Cortex of kidney (tissue), 1 donor: Measurements from ENCODE around the gene MS4A6E.
"Not testable (repeated sequence)": the region's sequence is repeated elsewhere in the genome, so short reads cannot be mapped to it uniquely, and the experiment has no call there.

Source experiments
- DNase-seq: peaks from one replicate; lab custom pipeline; 2025; lab: John Stamatoyannopoulos, UW

Gene MS4A6E

GRCh38 chr11:60326955-60327354 is at the start of gene MS4A6E:
Gene MS4A6E (plus strand): TSS chr11:60327255. CDS start chr11:60334896, 7,641 bp downstream.
- DNase-seq: no peak

GRCh38 chr11:60280412-60280811 is 46.6 kb upstream of the MS4A6E start, which contains the start of gene MS4A4A:
Gene MS4A4A (plus strand): TSS chr11:60280666. CDS start chr11:60280676, 10 bp downstream.
- no peak for DNase-seq

- no peak for DNase-seq
Measured at GRCh38 chr11:60281485-60281884, 45.6 kb upstream of the MS4A6E start.

- no peak for DNase-seq
Measured at GRCh38 chr11:60282286-60282685, 44.8 kb upstream of the MS4A6E start.

GRCh38 chr11:60285411-60286126 is 41.5 kb upstream of the MS4A6E start:
- not testable (repeated sequence) for DNase-seq

- DNase-seq: no peak
Measured at GRCh38 chr11:60288531-60288930, 38.5 kb upstream of the MS4A6E start.

- no peak for DNase-seq
Measured at GRCh38 chr11:60292145-60292544, 34.9 kb upstream of the MS4A6E start.

- DNase-seq: no peak
Measured at GRCh38 chr11:60301178-60301577, 25.9 kb upstream of the MS4A6E start.

- not testable (repeated sequence) for DNase-seq
Measured at GRCh38 chr11:60301884-60302283, 25.2 kb upstream of the MS4A6E start.

GRCh38 chr11:60303661-60304060 is 23.4 kb upstream of the MS4A6E start:
- DNase-seq: no peak

GRCh38 chr11:60305906-60306619 is 21.0 kb upstream of the MS4A6E start:
- DNase-seq: no peak

GRCh38 chr11:60307507-60308195 is 19.4 kb upstream of the MS4A6E start:
- no peak for DNase-seq

- no peak for DNase-seq
Measured at GRCh38 chr11:60310407-60310998, 16.6 kb upstream of the MS4A6E start.

GRCh38 chr11:60314635-60315321 is 12.3 kb upstream of the MS4A6E start:
- no peak for DNase-seq

GRCh38 chr11:60315871-60316270 is 11.2 kb upstream of the MS4A6E start:
- no peak for DNase-seq

GRCh38 chr11:60316317-60316716 is 10.7 kb upstream of the MS4A6E start:
- no peak for DNase-seq

- DNase-seq: no peak
Measured at GRCh38 chr11:60318726-60319125, 8.3 kb upstream of the MS4A6E start.

GRCh38 chr11:60321051-60321450 is 6.0 kb upstream of the MS4A6E start:
- DNase-seq: no peak

GRCh38 chr11:60328460-60328859 is 1.4 kb downstream of the MS4A6E start:
- DNase-seq: no peak

GRCh38 chr11:60332846-60333245 is 5.8 kb downstream of the MS4A6E start:
- DNase-seq: no peak

- no peak for DNase-seq
Measured at GRCh38 chr11:60334005-60334620, 7.1 kb downstream of the MS4A6E start.
